Measurements from ENCODE around the gene SETD5.
"Not testable (repeated sequence)": the region's sequence is repeated elsewhere in the genome, so short reads cannot be mapped to it uniquely, and the experiment has no call there.

SETD5 gene

GRCh38 chr3:9491506-9491905 is 94.1 kb downstream of the SETD5 start:
- no peak for DNase-seq

GRCh38 chr3:9494036-9494435 is 96.6 kb downstream of the SETD5 start:
- not testable (repeated sequence) for DNase-seq; H3K27me3 Mint-ChIP-seq; H3K27ac Mint-ChIP-seq; H3K4me3 Mint-ChIP-seq; H3K4me1 Mint-ChIP-seq; H3K36me3 Mint-ChIP-seq (ENCODE audit: low read depth); ATAC-seq; H3K9me3 Mint-ChIP-seq

More at GRCh38 chr3:9491506-9491905, 94.1 kb downstream of the SETD5 start:
- Mint-ChIP-seq H3K4me3 (no peak overlapping the region), H3K36me3 (ENCODE audit: low read depth) (peaks cover 9% of the 10 kb centered on the region), H3K27ac (no peak overlapping the region), H3K27me3 (no peaks in the 10 kb centered on the region), H3K9me3 (peaks cover 9% of the 10 kb centered on the region), H3K4me1 (no peaks in the 10 kb centered on the region)
- ATAC-seq: no peak

DNA sequence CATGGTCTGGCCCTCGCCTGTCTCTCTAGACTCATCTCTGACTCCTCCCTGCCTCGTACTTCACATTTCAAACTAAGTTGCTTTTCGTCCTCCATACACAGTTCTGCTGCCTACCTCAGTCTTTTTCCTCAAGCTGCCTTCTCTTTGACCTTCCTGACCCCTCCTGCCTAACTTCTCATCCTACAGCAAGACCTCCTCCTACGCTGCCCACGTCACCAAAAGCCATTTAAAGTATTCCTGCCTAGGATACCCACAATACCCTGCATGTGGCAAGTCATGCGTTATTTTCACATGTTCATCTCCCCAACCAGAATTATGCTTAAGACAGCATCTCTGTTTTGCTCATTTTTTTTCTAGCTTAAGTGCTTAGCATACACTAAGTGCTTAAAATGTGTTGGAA is 99.5 kb downstream of the SETD5 start:
- Mint-ChIP-seq H3K27ac (no peak overlapping the region), H3K4me1 (peaks cover 5% of the 10 kb centered on the region), H3K4me3 (no peak overlapping the region), H3K27me3 (peaks cover 25% of the 10 kb centered on the region), H3K9me3 (no peaks in the 10 kb centered on the region), H3K36me3 (ENCODE audit: low read depth) (no peaks in the 10 kb centered on the region)
- no peak for ATAC-seq
- no peak for DNase-seq

GRCh38 chr3:9497821-9498565 is 100.6 kb downstream of the SETD5 start:
- no peak for ATAC-seq
- H3K9me3 Mint-ChIP-seq: no peaks in the 10 kb centered on the region
- H3K27ac Mint-ChIP-seq: no peak overlapping the region
- H3K4me3 Mint-ChIP-seq: no peak overlapping the region
- peaks cover 5% of the 10 kb centered on the region for H3K4me1 Mint-ChIP-seq
- no peaks in the 10 kb centered on the region for H3K36me3 Mint-ChIP-seq (ENCODE audit: low read depth)
- H3K27me3 Mint-ChIP-seq: peaks cover 30% of the 10 kb centered on the region
- DNase-seq: no peak

DNA sequence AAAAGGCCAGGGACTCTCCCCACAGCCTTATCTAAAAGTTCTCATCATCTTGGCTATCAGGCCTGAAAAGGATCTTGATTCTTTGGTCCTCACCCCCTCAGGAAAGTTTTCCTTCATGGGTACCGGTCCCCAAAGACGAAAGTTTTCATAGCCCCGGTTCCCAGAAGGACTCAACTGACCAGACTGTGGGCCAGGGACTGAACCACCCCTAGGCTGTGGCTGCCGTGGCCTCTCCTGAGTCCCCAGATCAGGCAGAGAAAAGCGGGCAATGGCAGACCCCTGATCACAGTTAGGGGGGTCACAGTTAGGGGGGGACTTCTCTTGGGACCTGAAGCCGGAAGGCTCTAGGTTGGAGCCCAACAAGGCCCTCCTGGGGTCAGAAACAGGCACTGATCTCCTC is 101.4 kb downstream of the SETD5 start:
- ATAC-seq: no peak
- no peak overlapping the region for H3K27ac Mint-ChIP-seq
- H3K9me3 Mint-ChIP-seq: no peaks in the 10 kb centered on the region
- peaks cover 5% of the 10 kb centered on the region for H3K4me1 Mint-ChIP-seq
- no peaks in the 10 kb centered on the region for H3K36me3 Mint-ChIP-seq (ENCODE audit: low read depth)
- peaks cover 34% of the 10 kb centered on the region for H3K27me3 Mint-ChIP-seq
- H3K4me3 Mint-ChIP-seq: no peak overlapping the region
- DNase-seq: no peak

- peaks cover 5% of the 10 kb centered on the region for H3K4me1 Mint-ChIP-seq
- no peak overlapping the region for H3K27ac Mint-ChIP-seq
- no peak for ATAC-seq
- no peaks in the 10 kb centered on the region for H3K9me3 Mint-ChIP-seq
- H3K4me3 Mint-ChIP-seq: no peak overlapping the region
- H3K27me3 Mint-ChIP-seq: peaks cover 34% of the 10 kb centered on the region
- no peaks in the 10 kb centered on the region for H3K36me3 Mint-ChIP-seq (ENCODE audit: low read depth)
- DNase-seq: no peak
Observed at GRCh38 chr3:9499455-9500107, 102.2 kb downstream of the SETD5 start.

DNA sequence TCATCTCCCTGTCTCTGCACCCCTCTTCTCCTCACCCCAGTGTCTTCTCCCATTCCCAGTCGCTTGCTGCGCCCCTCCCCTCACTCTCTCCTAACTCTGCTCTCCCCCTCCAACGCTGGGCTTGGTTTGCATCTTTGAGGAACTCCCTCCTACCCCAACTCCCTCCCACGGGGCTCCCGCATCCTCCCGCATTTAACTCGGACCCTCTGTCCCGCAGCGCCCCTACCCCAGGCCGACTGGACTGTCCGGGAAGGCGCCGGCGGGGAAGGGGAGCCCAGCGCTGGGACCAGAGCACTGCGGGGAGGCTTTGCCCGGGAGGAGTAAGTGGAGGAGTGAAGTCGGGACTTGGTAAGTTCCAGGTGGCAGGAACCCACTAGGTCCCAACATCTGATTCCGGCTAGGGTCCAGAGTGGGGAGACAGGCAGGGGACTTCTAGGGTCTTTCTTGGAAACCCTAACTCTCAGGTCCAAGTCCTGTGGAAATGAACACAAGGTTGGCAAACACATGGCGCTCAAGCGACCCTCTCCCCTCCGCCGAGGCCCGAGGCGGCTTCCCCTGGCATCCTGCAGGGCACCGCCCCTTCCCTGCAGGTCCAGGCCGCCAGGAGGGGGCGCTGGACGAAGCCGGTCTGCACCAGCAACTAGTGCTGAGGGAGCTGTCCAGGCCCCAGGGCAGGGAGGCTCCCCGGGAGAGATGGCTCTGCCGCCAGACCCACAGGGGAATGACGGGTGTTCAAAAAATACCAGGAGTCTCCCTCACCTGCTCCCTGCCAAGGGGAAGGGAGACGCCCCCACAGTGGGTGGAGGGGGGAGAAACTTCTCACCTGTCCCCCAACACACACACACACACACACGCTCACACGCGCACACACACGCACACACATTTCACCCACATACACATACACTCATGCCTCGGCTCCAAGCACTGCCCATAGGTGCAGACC is 103.0 kb downstream of the SETD5 start:
- peak; percentile 78 for ATAC-seq
- H3K4me3 Mint-ChIP-seq: no peak overlapping the region
- DNase-seq: peak; percentile 83
- H3K36me3 Mint-ChIP-seq (ENCODE audit: low read depth): no peaks in the 10 kb centered on the region
- H3K27me3 Mint-ChIP-seq: peaks cover 34% of the 10 kb centered on the region
- no peaks in the 10 kb centered on the region for H3K9me3 Mint-ChIP-seq
- peaks cover 5% of the 10 kb centered on the region for H3K4me1 Mint-ChIP-seq
- H3K27ac Mint-ChIP-seq: no peak overlapping the region

DNA sequence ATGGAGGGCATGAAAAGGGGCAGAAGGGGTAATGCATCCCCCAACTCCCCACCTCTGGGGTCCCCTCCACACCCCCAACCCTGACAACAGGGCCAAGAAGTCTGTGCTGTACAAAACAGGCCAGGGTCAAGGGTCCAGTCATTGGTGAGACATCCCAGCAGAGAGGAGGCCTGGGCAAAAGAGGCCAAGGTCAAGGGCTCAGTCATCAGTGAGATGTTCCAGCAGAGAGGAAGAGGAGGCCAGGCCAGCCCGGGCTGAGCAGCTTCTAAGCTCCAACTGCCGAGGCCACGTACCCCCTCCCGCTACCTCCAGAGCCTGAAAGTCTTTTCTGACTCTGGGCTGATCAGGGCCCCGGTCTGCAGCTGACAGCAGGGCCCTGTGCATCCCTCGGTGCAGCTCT is 103.8 kb downstream of the SETD5 start:
- H3K36me3 Mint-ChIP-seq (ENCODE audit: low read depth): no peaks in the 10 kb centered on the region
- ATAC-seq (no peak), DNase-seq (no peak)
- H3K4me3 Mint-ChIP-seq: no peak overlapping the region
- no peaks in the 10 kb centered on the region for H3K9me3 Mint-ChIP-seq
- H3K27ac Mint-ChIP-seq: no peak overlapping the region
- H3K4me1 Mint-ChIP-seq: peaks cover 5% of the 10 kb centered on the region
- H3K27me3 Mint-ChIP-seq: peaks cover 34% of the 10 kb centered on the region

- peak; percentile 79 for DNase-seq
- no peaks in the 10 kb centered on the region for H3K9me3 Mint-ChIP-seq
- H3K27me3 Mint-ChIP-seq: peaks cover 37% of the 10 kb centered on the region
- ATAC-seq: peak; percentile 27
- H3K27ac Mint-ChIP-seq: no peak overlapping the region
- H3K4me3 Mint-ChIP-seq: no peak overlapping the region
- H3K36me3 Mint-ChIP-seq (ENCODE audit: low read depth): no peaks in the 10 kb centered on the region
- peaks cover 5% of the 10 kb centered on the region for H3K4me1 Mint-ChIP-seq
Observed at GRCh38 chr3:9503283-9503682, 105.9 kb downstream of the SETD5 start.

DNA sequence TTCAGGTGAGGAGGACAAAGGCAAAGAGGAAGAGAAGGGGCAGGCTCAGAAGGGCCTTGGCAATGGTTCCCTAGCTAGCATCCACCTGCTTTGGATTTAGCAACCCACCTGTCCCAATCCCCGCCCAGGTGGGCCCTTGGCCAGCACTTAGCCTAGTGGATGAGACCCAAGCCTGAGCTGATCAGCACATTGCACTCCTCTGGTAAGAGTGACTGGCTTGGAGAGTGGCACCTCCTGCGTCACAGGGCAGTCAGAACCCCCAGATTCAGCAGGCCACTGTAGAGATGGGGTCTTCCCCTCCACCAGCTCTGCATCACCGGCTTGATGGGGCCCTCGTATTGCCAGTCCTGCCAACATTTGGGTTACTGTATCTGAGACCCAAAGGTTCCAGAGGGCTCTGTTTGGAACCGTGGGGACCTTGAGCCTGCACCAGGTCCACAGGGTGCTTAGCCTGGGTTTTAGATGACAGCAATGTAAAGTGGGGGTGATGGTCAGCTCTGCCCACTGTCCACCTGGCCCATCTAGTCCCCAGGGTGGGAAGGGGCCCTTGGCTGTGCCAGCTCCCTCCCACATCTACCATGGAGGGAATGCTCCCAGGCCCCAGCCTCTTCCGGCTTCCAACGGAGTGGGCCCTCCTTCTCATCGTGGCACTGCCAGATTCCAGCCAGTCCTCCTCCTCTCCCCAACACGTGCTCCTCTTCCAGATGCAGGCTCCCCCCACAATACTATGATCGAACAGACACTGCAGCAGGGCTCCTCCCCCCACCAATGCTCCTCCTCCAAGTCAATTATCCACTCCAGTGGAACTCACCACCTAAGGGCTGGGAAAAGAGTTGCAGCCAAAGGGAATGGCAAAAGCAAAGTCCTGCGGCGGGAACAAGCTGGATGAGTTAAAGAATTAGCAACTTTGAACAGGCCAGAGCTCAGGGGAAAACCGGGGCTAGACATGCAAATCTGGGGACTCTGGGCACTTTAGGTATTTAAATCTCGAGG is 110.5 kb downstream of the SETD5 start:
- ATAC-seq (peak; percentile 10), DNase-seq (no peak)
- H3K4me3 Mint-ChIP-seq: no peak overlapping the region
- no peak overlapping the region for H3K27ac Mint-ChIP-seq
- no peaks in the 10 kb centered on the region for H3K9me3 Mint-ChIP-seq
- no peaks in the 10 kb centered on the region for H3K4me1 Mint-ChIP-seq
- peaks cover 18% of the 10 kb centered on the region for H3K27me3 Mint-ChIP-seq
- H3K36me3 Mint-ChIP-seq (ENCODE audit: low read depth): no peaks in the 10 kb centered on the region

- no peak overlapping the region for H3K27ac Mint-ChIP-seq
- no peaks in the 10 kb centered on the region for H3K9me3 Mint-ChIP-seq
- peaks cover 13% of the 10 kb centered on the region for H3K27me3 Mint-ChIP-seq
- H3K4me1 Mint-ChIP-seq: no peaks in the 10 kb centered on the region
- H3K4me3 Mint-ChIP-seq: no peak overlapping the region
- ATAC-seq (no peak), DNase-seq (no peak)
- no peaks in the 10 kb centered on the region for H3K36me3 Mint-ChIP-seq (ENCODE audit: low read depth)
Observed at GRCh38 chr3:9508781-9509180, 111.4 kb downstream of the SETD5 start.

DNA sequence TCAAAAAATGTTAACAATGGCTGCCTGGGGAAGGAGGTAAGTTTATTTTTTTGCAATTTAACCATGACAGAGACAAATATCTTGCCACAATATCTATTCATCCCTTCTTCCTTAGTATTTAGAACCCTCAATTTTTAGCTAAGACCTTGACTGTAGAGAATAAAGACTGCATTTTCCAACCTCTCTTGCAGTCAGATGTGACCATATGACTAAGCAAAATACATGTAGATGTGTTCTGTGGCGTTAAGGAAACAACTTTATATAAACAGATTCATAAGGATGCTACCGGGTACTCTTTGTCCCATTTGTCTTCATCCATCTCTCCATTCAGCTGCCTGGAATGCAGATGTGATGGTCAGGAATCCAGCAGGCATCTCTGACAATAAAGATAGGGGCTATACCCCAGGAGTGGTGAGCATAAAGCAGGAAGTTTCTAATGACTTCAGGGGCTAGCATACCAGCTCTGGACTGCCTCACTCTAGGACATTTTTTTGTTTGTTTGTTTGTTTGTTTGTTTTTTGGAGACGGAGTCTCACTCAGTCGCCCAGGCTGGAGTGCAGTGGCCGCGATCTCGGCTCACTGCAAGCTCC is 115.1 kb downstream of the SETD5 start:
- H3K9me3 Mint-ChIP-seq: no peaks in the 10 kb centered on the region
- peaks cover 12% of the 10 kb centered on the region for H3K27me3 Mint-ChIP-seq
- no peak overlapping the region for H3K27ac Mint-ChIP-seq
- no peaks in the 10 kb centered on the region for H3K4me1 Mint-ChIP-seq
- H3K4me3 Mint-ChIP-seq: no peak overlapping the region
- H3K36me3 Mint-ChIP-seq (ENCODE audit: low read depth): no peaks in the 10 kb centered on the region
- ATAC-seq (no peak), DNase-seq (no peak)

DNA sequence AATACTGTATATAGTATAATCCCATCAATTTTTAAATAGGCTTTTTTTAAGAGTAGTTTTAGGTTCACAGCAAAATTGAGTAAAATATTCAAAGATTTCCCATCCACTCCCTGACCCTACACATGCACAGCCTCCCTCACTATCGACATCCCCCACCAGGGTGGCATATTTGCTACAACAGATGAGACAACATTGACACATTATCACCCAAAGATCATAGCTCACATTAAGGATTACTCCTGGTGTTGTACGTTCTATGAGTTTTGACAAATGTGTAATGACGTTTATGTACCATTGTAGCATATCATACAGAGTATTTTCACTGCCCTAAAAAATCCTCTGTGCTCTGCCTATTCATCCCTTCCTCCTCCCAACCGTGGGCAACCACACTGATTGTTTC is 116.9 kb downstream of the SETD5 start:
- H3K27me3 Mint-ChIP-seq: peaks cover 10% of the 10 kb centered on the region
- DNase-seq: no peak
- no peak overlapping the region for H3K4me3 Mint-ChIP-seq
- ATAC-seq: no peak
- no peak overlapping the region for H3K27ac Mint-ChIP-seq
- no peaks in the 10 kb centered on the region for H3K9me3 Mint-ChIP-seq
- no peaks in the 10 kb centered on the region for H3K4me1 Mint-ChIP-seq
- H3K36me3 Mint-ChIP-seq (ENCODE audit: low read depth): no peaks in the 10 kb centered on the region

Data from activated naive CD8-positive, alpha-beta T cell treated with anti-CD3 and anti-CD28 coated beads, Interleukin-2, amount 50 U/mL, for 24 hours (primary cell).